PC-9 (cell line): ENCODE data around the gene PROB1.

Experiments
- CTCF ChIP-seq: fragments of 200-600 bp; sonication (generic); conservative IDR thresholded peaks from 2 replicates; pipeline ENCODE4 v1.6.1; 2017; ENCODE audit warnings: mixed run types, antibody characterized with exemption, mild to moderate bottlenecking, moderate library complexity
- EZH2 ChIP-seq: fragments of 200-600 bp; sonication (generic); IDR thresholded peaks from 2 replicates; pipeline ENCODE4 v1.8.0; 2017; ENCODE audit warnings: antibody characterized with exemption, low read depth

- TF ChIP-seq CTCF (no peak), EZH2 (no peak)
These were observed 11.5 kb downstream of the PROB1 start, which contains the start of gene SLC23A1 for GRCh38 chr5:139383275-139383992.
